Measurements from ENCODE around the gene RMND1. TPM values are rescaled to one million over a fixed set of nuclear protein-coding genes. Genes with fewer than 3 reads are reported as not detected.

The RMND1 gene
- total RNA-seq, 1 donor from 2014 or later = 14.9 TPM

DNA sequence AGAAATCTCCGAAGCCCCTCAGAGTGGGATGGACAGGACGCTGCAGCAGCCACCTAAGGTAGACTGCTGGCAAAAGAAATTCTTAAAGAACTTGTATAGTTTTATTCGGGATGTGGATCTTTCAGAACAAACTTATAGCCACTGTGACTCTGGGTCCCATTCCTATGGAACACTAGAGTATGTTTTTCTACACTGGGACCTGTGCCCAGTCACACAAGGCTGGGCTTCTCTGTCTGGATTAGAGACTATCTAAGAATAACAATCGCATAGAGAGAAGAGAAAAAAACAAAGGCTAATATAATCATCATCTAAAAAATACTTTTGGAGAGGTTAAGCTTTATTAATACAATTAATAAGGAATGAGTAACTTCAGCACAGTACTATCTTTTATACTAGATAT, 28.9 kb downstream of the RMND1 start:
- intact Hi-C loops (cut with micrococcal nuclease) = no loop called here

DNA sequence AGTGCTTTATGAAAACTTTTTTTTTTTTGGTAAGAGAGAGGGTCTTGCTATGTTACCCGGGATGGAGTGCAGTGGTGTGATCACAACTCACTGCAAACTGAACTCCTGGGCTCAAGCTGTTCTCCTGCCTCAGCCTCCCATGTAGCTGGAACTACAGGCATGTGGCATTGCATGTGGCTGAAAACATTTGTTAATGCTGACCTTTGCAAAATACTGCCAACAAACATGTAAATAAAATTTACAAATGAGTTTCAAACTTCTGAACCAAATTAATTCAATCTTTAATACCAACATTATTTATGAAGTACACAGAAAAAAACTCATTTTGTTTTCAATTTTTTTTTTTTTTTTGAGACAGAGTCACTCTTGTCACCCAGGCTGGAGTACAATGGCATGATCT, 34.4 kb downstream of the RMND1 start:
- intact Hi-C loops (cut with micrococcal nuclease) = no loop called here

DNA sequence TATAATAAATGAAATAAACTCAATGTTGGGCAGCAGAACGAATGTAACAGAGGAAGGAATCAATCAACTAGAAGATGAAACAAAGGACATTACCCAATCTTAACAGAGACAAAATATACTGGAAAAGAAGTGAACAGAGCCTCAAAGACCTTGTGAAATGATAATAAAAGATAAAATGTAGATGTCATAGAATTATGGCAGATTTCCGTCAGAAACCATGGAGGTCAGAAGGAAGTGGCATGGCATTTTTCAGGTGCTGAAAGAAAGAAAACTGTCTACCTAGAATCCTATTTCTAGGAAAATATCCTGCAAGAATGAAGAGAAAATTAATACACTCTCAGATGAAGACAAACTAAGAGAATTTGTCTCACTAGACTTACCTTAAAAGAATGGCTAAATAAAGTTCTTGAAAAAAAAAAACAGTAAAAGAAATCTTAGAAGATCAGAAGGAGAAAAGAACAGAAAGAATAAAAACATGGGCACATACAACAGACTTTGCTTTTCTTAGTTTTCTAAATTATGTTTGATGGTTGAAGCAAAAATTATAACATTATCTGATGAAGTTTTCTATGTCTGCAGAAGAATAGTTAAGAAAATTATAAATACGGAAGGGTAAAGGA, 37.2 kb downstream of the RMND1 start:
- intact Hi-C loops (cut with micrococcal nuclease) = no loop called here

DNA sequence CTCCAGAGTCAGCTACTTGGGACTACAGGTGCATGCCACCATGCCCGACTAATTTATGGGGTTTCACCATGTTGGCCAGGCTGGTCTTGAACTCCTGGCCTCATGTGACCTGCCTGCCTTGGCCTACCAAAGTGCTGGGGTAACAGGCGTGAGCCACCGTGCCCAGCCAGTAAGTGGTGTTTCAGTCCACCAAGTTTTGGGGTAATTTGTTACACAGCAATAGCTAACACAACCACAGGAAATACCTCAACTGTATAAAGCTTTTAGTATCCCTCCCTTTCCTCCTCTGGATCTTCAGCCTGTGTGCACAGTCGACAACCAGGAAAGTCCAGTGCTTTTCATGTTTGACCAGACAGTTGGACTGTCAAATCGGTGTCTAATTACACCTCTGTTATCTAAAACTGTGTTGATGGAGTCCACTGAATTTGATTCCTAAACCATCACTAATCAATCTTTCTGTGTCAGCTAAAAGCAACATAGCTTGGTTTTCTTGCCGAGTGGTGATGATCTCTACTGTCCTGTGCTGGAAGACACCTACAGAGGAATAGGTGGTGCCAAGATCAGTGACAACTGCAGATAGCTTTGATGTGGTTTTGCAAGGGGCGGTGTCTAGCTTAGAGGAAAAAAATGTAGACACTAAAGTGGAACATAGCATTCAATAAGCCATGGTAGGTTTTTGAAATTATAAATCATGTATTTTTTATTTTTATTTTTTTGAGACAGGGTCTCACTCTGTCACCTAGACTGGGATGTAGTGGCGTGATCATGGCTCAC, 38.4 kb downstream of the RMND1 start:
- intact Hi-C loops (cut with micrococcal nuclease) = loop anchor here (1.0 kb wide), 2 partner anchors 23 to 39 kb away; partner anchors contain the start of gene RMND1

DNA sequence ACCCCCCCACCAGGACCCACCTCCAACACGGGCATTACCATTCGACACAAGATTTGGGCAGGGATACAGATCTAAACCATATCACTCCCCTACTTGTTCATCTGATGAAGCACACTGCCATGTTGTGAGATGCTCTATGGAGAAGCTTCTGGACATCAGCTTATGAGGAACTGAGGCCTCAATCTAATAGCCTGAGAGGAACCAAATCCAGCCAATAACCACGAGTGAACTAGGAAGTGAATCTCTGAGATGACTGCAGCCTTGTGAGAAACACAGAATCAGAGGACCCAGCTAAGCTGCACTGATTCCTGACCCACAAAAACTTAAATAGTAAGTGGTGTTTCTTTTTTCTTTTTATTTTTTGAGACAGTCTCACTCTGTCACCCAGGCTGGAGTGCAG, 39.0 kb downstream of the RMND1 start:
- intact Hi-C loops (cut with micrococcal nuclease) = loop anchor here (1.0 kb wide), 2 partner anchors 23 to 39 kb away; partner anchors contain the start of gene RMND1

DNA sequence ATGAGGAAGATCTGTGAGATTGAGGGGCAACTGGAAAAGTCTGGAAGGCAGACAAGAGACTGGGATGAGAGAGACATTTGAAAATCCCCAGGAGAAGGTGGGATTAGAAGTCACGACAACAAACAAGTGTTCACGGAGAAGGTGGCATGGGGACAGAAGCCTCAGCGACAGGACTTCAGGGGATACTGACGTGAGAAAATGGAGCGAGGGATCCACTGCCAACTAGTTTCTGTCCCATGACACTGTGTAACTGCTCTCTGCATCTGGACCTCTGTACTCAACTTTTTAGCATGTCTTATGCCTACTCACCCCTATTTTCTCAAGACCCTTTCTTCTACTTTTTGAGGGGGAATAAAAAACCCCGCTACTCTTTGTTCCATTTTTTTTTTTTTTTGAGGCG, 42.2 kb downstream of the RMND1 start:
- intact Hi-C loops (cut with micrococcal nuclease) = no loop called here

DNA sequence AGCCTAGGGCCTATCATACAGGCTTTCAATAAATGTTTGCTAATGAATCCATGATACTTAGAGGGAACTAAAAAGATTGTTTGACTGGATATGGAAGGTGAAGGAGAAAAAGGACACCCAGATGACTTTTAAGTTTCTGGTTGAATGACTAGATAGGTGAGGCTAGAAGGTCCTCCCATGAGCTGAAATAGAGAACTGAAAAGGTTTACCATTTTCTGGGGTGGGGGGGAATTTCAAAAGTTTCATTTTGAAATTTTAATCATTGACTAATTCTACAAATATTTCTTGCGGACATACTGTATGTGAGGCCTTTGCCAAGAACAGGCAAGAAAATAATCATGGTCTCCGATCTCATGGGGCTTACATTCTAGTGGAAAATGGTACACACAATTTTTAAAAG, 42.7 kb downstream of the RMND1 start:
- intact Hi-C loops (cut with micrococcal nuclease) = no loop called here

DNA sequence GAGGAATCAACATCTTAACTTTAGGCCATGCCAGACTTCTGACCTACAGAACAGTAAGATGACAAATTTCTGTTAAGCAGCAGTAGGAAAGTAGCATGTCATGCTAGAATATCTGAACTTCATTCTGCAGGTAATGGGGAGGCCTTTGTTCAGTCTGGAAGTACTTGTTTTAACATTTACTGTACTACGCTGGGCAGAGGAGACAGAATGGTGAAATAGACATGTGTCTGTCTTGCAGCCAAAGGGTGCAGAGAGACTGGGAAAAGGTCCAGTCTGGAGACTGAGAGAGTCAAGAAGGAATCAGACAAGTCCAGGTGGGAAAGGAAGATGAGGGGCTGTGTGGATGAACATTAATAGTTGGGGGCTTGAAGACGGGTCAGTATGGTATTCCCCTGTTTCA, 43.1 kb downstream of the RMND1 start:
- intact Hi-C loops (cut with micrococcal nuclease) = no loop called here

DNA sequence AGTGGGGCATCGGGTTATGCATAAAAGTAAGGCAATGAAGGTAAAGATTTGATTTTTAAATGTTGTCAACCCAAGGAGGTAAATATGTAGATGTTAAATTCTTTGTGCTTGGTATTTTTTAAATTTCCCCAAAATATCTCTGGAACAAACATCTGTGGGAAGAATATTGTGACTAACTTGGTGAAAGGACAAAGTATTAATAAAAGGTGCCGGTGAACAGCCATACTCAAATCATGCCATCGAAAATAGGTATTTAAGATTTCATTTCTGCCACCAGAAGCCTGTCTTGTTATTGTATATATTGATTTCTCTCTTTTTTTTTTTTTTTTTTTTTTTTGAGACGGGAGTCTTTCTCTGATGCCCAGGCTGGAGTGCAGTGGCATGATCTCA, 48.0 kb downstream of the RMND1 start:
- intact Hi-C loops (cut with micrococcal nuclease) = no loop called here

DNA sequence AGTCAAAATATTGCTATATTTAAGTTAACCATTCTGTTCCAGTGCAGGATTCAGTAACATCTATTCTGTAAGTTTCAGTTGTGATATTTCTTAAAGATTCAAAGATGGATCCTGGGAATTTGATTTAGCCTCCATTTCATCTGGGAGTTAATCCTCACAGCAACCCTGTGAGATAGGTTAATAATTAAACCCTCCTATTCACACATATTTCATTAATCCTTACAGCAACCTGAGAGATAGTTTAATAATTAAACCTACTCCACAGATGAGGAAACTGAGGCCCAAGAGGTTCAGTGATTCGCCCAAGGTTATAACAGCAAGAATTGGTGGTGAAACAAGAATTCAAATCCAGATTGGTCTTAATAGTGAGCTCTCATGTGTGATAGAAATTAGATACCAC, 49.7 kb downstream of the RMND1 start:
- intact Hi-C loops (cut with micrococcal nuclease) = no loop called here

DNA sequence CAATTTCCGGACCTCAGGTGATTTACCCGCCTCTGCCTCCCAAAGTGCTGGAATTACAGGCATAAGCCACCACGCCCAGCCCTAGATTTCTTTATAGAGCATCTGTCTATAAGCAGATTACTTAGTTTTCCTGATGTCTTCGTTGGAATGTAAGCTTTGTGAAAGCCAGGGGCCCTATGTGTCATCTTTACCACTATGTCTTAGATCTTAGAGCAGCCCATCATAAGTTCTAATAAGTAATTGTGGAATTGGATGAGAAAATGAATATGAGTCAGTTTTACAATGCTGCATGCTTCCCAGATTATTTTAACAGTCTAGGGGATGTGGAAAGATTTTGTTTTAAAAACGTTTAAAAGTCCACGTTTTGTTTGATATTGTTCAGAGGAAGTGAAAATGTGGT, 51.5 kb downstream of the RMND1 start:
- intact Hi-C loops (cut with micrococcal nuclease) = no loop called here

DNA sequence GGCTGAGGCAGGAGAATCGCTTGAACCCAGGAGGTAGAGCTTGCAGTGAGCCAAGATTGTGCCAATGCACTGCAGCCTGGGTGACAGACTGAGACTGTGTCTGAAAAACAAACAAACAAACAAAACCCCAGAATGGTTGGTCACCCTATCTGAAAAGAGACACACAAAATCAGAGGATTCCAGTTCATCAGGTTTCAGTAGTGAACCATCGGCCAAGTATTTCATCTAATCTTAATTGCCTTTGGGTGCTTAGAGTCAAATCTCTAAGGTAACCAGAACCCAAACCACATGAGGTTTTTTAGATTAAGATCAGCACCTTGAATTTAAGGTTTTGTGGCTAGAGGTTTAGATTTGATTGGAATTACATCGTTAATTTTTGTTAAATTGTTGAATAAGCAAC, 52.2 kb downstream of the RMND1 start:
- intact Hi-C loops (cut with micrococcal nuclease) = loop anchor here (10.0 kb wide), 2 partner anchors 775 to 1855 kb away; partner anchors contain the start of gene PPIL4

DNA sequence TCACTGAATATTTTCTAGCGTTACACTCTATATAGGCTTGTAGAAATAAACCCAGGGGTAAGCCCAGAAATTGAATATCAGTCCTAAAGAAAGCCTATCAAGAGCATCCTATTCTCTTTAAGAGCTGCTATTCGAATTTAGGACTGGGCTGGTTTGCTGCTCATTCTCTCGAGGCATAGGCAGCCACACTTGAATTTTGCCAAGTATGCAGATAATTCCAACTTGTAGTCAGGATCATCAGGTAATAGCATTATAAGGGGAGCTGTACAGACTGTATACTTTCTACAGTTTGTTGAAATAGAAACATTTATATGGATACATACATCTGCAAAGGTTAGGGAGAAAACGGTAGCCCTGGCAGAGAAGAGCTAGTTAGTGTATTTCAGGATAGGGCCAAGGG, 58.5 kb downstream of the RMND1 start:
- intact Hi-C loops (cut with micrococcal nuclease) = loop anchor here (2.0 to 10.0 kb wide), 4 partner anchors 13 to 1849 kb away; partner anchors contain the start of genes MTRF1L and PPIL4

DNA sequence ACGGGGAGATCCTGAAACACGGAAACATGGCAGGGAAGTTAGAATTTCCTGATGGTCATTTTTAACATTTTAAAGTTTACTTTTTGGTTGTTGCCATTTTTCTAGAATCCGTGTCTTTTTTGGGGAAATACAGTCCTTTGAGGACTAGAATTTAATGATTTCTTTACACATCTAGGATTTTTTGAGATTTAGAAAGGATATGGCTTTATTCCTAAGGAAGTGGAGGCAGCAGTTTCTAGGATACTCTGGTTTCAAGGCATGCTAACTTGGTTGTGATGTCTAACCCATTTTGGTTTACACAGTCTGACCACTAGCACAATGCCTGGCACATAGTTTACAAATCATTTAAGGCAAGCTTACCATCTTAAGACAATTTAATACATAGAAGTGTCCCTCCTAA, 59.5 kb downstream of the RMND1 start:
- intact Hi-C loops (cut with micrococcal nuclease) = loop anchor here (2.0 to 10.0 kb wide), 4 partner anchors 14 to 1848 kb away; partner anchors contain the start of genes MTRF1L and PPIL4

DNA sequence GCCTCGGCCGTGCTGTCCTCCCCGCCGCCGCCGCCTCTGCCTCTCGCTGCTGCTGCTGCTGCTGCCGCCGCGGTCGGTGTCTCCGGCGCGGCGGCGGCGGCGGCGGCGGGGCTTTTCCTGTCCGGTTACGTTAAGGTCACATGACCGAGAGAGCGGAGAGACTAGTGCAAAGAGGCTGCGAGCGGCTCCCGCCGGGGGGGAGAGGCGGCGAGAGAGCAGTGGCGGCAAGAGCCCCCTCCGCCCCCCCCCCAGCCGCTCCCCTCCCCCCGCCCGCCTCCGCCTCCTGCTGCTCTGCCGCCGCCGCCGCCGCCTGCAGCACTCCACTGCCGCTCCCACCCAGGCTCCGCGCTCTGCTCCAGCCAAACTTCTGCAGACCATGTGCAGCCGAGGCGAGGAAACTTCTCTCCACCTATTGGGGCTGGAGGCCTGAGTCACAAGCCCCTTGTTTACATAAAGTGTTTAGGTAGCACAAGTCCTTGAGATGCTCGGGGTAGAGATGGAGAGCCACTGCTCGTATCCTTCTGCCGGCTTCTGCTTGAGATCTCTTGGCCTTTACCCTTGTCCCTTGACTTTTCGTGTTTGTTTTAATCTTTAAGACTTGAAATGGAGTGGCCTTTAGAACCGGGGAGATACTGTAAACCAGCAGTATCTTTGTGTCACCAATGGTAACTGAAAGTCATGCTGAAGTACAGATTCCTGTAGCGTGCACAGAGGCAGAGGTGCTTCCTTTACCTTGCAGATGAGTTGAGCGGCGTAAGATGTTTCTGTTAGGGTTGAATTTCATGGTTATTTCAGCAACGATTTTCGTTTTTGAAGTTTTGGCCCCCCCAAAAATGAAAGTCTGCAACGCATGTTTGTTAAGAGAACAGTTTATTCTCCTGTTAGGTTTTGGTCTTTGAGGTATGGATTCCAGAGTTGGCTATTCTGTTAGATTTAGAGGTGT, 60.2 kb downstream of the RMND1 start, which contains the start of gene ZBTB2:
Gene ZBTB2 (minus strand): TSS at position 89 of the 943 bp plus-strand sequence. CDS start 17,922 bp downstream, outside the sequence.
- intact Hi-C loops (cut with micrococcal nuclease) = loop anchor here (2.0 to 10.0 kb wide), 6 partner anchors 15 to 1847 kb away; partner anchors contain the start of genes FBXO5, MTRF1L and PPIL4

DNA sequence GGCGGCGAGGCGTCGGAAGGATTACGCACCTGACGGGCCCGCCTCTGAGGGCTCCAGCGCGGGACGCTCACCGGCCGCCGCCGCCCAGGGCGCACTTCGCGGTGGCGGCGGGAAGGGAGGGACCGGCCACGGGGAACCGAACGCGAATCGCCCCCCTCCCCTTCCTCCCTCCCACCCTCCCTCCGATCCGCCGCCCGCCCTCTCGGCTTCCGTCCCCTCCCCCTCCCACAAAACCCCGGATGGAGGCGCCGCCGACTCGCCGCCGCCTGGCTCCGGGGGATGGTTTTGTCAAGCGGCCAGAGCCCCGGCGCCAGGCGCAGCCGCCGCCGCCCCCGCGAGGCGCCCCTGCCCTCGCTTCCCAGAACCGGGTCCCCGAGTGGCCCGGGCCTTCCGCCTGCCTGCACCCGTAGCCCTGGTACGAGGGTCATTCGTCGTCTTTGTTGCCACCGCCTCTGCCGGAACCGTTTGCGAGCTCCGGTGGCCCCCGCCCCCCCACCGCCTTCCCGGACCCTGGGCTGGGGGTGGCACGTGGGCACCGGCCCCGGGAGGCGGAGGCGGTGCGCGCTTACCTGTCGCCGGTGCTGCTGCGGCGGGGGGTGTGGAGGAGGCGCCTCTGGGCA, 61.0 kb downstream of the RMND1 start:
- intact Hi-C loops (cut with micrococcal nuclease) = loop anchor here (1.0 to 10.0 kb wide), 11 partner anchors 11 to 1846 kb away; partner anchors contain the start of genes FBXO5, MTRF1L, PPIL4 and RMND1

DNA sequence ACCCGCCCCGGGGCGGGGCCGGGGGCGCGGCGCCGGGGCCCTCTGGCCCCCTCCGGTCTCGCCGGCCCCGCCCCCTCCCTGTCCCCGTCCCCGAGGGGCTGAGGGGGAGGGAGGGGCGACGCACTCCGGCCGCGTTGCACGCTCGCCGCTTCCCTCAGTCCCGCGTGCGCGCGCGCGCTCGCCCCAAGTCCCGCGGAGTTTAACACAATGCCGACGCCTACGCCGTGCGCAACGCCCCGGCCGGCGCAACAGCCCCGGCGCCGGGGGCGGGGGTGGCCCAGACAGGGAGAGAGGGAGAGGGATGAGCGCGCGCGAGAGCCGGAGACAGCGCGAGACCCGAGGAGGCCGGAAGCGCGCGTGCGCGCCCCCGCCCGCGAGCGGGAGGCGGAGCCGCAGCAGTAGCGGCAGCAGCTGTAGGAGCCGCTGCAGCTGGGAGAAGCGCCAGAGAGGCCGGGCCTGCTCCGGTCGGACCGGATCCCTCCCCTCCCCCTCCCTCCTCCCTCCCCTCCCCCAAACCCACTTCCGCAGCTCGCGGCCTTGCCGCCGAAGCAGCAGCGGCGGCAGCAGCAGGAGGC, 61.6 kb downstream of the RMND1 start:
- intact Hi-C loops (cut with micrococcal nuclease) = loop anchor here (1.0 to 10.0 kb wide), 11 partner anchors 10 to 1846 kb away; partner anchors contain the start of genes FBXO5, MTRF1L, PPIL4 and RMND1

DNA sequence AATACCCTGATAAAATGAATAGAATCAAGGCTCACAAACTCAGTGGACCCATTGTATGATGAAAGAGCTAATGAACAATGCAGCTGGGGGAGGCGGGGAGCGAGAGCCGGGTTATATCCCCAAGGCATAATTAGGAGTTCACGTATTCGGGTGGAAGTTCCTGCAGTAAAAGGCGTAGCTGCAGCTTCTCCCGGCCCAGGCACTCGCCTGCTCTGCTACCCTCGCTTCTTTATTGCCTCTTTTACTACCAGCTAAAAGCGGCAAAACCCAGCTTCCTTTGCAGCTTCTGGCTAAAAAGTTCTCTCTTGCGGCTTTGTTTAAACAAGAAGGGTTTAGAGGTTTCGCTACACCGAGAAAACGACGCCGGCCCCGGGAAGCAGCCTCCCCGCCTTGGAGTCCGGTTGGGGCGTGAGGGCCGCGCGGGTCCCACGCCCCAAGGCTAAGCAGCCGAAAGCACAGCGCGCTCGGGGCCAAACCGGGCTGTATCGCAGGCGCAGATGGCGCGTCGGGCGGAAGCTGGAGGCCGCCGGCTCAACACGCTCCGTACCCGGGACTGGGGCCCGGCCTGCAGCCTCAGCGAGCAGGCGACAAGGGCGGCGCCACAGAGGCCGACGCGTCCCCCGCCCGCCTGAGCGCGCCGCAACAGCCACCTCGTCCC, 62.2 kb downstream of the RMND1 start:
- intact Hi-C loops (cut with micrococcal nuclease) = loop anchor here (1.0 to 10.0 kb wide), 12 partner anchors 9 to 1845 kb away; partner anchors contain the start of genes FBXO5, MTRF1L, PPIL4 and RMND1

DNA sequence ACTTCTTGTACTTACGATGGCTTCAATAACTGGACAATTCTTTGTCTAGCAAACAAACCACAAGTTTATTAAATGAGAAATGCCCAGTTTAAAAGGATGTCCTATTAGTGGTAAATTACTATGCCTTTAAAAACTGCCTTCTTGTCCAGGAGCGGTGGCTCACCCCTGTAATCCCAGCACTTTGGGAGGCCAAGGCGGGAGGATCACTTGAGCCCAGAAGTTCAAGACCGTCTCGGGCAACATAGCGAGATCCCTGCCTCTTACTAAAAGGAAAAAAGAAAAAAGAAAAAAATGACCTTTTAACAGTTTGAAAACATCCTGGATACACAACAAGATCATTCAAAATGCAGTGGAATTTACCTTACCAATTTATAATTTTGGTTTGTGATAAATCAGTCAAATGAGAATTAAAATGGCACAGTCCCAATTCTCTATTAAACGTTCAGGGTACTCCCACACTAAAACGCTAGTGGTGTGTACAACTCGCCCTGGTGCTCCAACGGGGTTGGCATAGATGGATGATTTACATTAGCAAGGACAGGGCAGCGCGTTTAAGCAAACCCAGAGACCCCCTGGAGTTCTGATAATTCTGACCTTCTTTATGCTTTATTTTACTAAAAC, 62.8 kb downstream of the RMND1 start:
- intact Hi-C loops (cut with micrococcal nuclease) = loop anchor here (10.0 kb wide), 1 partner anchor 1384 kb away; no protein-coding TSS in a partner anchor
